ENCODE data around the gene BRAF. TPM values are rescaled to one million over a fixed set of nuclear protein-coding genes. Genes with fewer than 3 reads are reported as not detected.
"Not testable (repeated sequence)": the region's sequence is repeated elsewhere in the genome, so short reads cannot be mapped to it uniquely, and the experiment has no call there.

Gene BRAF
- 10 to 100 TPM in 1 of 3 donors, 1 to 10 TPM in 2; 4.9 to 13.2 (median 5.4) TPM for polyA plus RNA-seq

GRCh38 chr7:140924821-140925421 is at the start of gene BRAF:
BRAF (minus strand) TSS chr7:140924929; CDS start chr7:140924703, 226 bp downstream.
- no peaks in the 10 kb centered on the region for H3K9me3 Mint-ChIP-seq
- peaks cover 6 to 10% (median 8%) of the 10 kb centered on the region in 3 donors for H3K27me3 Mint-ChIP-seq (ENCODE audit: low read depth in 3 of 3)
- H3K27ac Mint-ChIP-seq, result peak within 1 kb of the TSS in 5 of 6 donors; percentile 99 to 100 (median 99)
- no peaks in the 10 kb centered on the region for H3K36me3 Mint-ChIP-seq
- peaks cover 13 to 22% of the 10 kb centered on the region in 2 donors for H3K4me1 Mint-ChIP-seq
- peak within 1 kb of the TSS; percentile 92 to 99 (median 94) for H3K4me3 Mint-ChIP-seq
- DNase-seq, result peak; percentile 95 to 96 (median 96)

- no peak overlapping the region for H3K4me3 Mint-ChIP-seq
- H3K27me3 Mint-ChIP-seq (ENCODE audit: low read depth in 3 of 3), result peaks cover 0 to 3% (median 0%) of the 10 kb centered on the region in 3 donors
- peaks cover 13 to 17% of the 10 kb centered on the region in 2 donors for H3K4me1 Mint-ChIP-seq
- H3K9me3 Mint-ChIP-seq, result no peaks in the 10 kb centered on the region
- no peak overlapping the region for H3K27ac Mint-ChIP-seq
- DNase-seq, result no peak
- no peaks in the 10 kb centered on the region for H3K36me3 Mint-ChIP-seq
Measured at GRCh38 chr7:140972876-140973829, 48.4 kb upstream of the BRAF start.

- H3K27me3 Mint-ChIP-seq (ENCODE audit: low read depth in 3 of 3), result peaks cover 0 to 4% (median 3%) of the 10 kb centered on the region in 3 donors
- DNase-seq, result no peak
- no peak overlapping the region for H3K27ac Mint-ChIP-seq
- H3K4me1 Mint-ChIP-seq, result peaks cover 7 to 11% of the 10 kb centered on the region in 2 donors
- no peaks in the 10 kb centered on the region for H3K36me3 Mint-ChIP-seq
- H3K4me3 Mint-ChIP-seq, result no peak overlapping the region
- H3K9me3 Mint-ChIP-seq, result no peaks in the 10 kb centered on the region
Measured at GRCh38 chr7:140972344-140972743, 47.6 kb upstream of the BRAF start.

- no peaks in the 10 kb centered on the region for H3K9me3 Mint-ChIP-seq
- DNase-seq, result no peak
- H3K27me3 Mint-ChIP-seq (ENCODE audit: low read depth in 3 of 3), result peaks cover 0 to 4% (median 0%) of the 10 kb centered on the region in 3 donors
- no peaks in the 10 kb centered on the region for H3K36me3 Mint-ChIP-seq
- H3K4me1 Mint-ChIP-seq, result no peaks in the 10 kb centered on the region
- H3K4me3 Mint-ChIP-seq, result no peak overlapping the region
- H3K27ac Mint-ChIP-seq, result no peak overlapping the region
Measured at GRCh38 chr7:140967438-140967837, 42.7 kb upstream of the BRAF start.

GRCh38 chr7:140966561-140967233 is 42.0 kb upstream of the BRAF start:
- no peaks in the 10 kb centered on the region for H3K36me3 Mint-ChIP-seq
- H3K4me3 Mint-ChIP-seq, result no peak overlapping the region
- H3K4me1 Mint-ChIP-seq, result no peaks in the 10 kb centered on the region
- DNase-seq, result no peak
- H3K27ac Mint-ChIP-seq, result no peak overlapping the region
- H3K9me3 Mint-ChIP-seq, result no peaks in the 10 kb centered on the region
- H3K27me3 Mint-ChIP-seq (ENCODE audit: low read depth in 3 of 3), result peaks cover 0 to 4% (median 0%) of the 10 kb centered on the region in 3 donors

GRCh38 chr7:140961117-140961516 is 36.4 kb upstream of the BRAF start:
- Mint-ChIP-seq H3K36me3 (no peaks in the 10 kb centered on the region), H3K9me3 (no peaks in the 10 kb centered on the region), H3K27ac (no peak overlapping the region), H3K4me1 (no peaks in the 10 kb centered on the region), H3K27me3 (ENCODE audit: low read depth in 3 of 3) (no peaks in the 10 kb centered on the region), H3K4me3 (no peak overlapping the region)
- no peak for DNase-seq

- H3K27me3 Mint-ChIP-seq (ENCODE audit: low read depth in 3 of 3); H3K4me1 Mint-ChIP-seq; H3K9me3 Mint-ChIP-seq; H3K36me3 Mint-ChIP-seq; H3K4me3 Mint-ChIP-seq; DNase-seq; H3K27ac Mint-ChIP-seq: not testable (repeated sequence)
Measured at GRCh38 chr7:140956997-140957396, 32.3 kb upstream of the BRAF start.

- Mint-ChIP-seq H3K27ac (no peak overlapping the region), H3K4me3 (no peak overlapping the region), H3K9me3 (no peaks in the 10 kb centered on the region), H3K27me3 (ENCODE audit: low read depth in 3 of 3) (peaks cover 0 to 4% (median 1%) of the 10 kb centered on the region in 3 donors), H3K36me3 (no peaks in the 10 kb centered on the region), H3K4me1 (no peaks in the 10 kb centered on the region)
- DNase-seq, result no peak
Measured at GRCh38 chr7:140945940-140946339, 21.2 kb upstream of the BRAF start.

- H3K4me1 Mint-ChIP-seq; H3K27me3 Mint-ChIP-seq (ENCODE audit: low read depth in 3 of 3); H3K36me3 Mint-ChIP-seq; H3K4me3 Mint-ChIP-seq; DNase-seq; H3K9me3 Mint-ChIP-seq; H3K27ac Mint-ChIP-seq: not testable (repeated sequence)
Measured at GRCh38 chr7:140942242-140942641, 17.5 kb upstream of the BRAF start.

- Mint-ChIP-seq H3K4me3 (no peak overlapping the region), H3K4me1 (no peaks in the 10 kb centered on the region), H3K9me3 (no peaks in the 10 kb centered on the region), H3K27me3 (ENCODE audit: low read depth in 3 of 3) (peaks cover 1 to 3% (median 2%) of the 10 kb centered on the region in 3 donors), H3K27ac (no peak overlapping the region), H3K36me3 (no peaks in the 10 kb centered on the region)
- no peak for DNase-seq
Measured at GRCh38 chr7:140940898-140941297, 16.2 kb upstream of the BRAF start.

GRCh38 chr7:140937702-140938264 is 13.1 kb upstream of the BRAF start:
- H3K27me3 Mint-ChIP-seq (ENCODE audit: low read depth in 3 of 3), result peaks cover 2 to 6% (median 5%) of the 10 kb centered on the region in 3 donors
- H3K9me3 Mint-ChIP-seq, result no peaks in the 10 kb centered on the region

GRCh38 chr7:140928491-140929309 is 4.0 kb upstream of the BRAF start:
- DNase-seq, result no peak
- H3K27me3 Mint-ChIP-seq (ENCODE audit: low read depth in 3 of 3), result peaks cover 6 to 13% (median 9%) of the 10 kb centered on the region in 3 donors
- peak overlapping the region in 3 of 6 donors; percentile 14 to 73 (median 26) for H3K27ac Mint-ChIP-seq
- H3K36me3 Mint-ChIP-seq, result no peaks in the 10 kb centered on the region
- no peaks in the 10 kb centered on the region for H3K9me3 Mint-ChIP-seq
- H3K4me3 Mint-ChIP-seq, result no peak overlapping the region
- peaks cover 8% of the 10 kb centered on the region in 2 donors for H3K4me1 Mint-ChIP-seq

More at GRCh38 chr7:140937702-140938264, 13.1 kb upstream of the BRAF start:
- H3K4me3 Mint-ChIP-seq, result no peak overlapping the region
- no peaks in the 10 kb centered on the region for H3K4me1 Mint-ChIP-seq
- DNase-seq, result no peak
- no peaks in the 10 kb centered on the region for H3K36me3 Mint-ChIP-seq
- no peak overlapping the region for H3K27ac Mint-ChIP-seq

GRCh38 chr7:140927945-140928344 is 3.2 kb upstream of the BRAF start:
- peaks cover 6 to 10% (median 9%) of the 10 kb centered on the region in 3 donors for H3K27me3 Mint-ChIP-seq (ENCODE audit: low read depth in 3 of 3)
- not testable (repeated sequence) for H3K4me1 Mint-ChIP-seq, DNase-seq, H3K4me3 Mint-ChIP-seq, H3K36me3 Mint-ChIP-seq, H3K9me3 Mint-ChIP-seq
- peak overlapping the region in 3 of 6 donors; percentile 14 to 73 (median 37) for H3K27ac Mint-ChIP-seq
